ENCODE results near the gene ZMYND8.
"Not testable (repeated sequence)": the region's sequence is repeated elsewhere in the genome, so short reads cannot be mapped to it uniquely, and the experiment has no call there.

ZMYND8 gene

GRCh38 chr20:47356526-47357295, at the start of gene ZMYND8:
Gene ZMYND8 (minus strand): TSS chr20:47356699. CDS start chr20:47356670, 29 bp downstream.
- peak; percentile 71 to 90 for DNase-seq

DNA sequence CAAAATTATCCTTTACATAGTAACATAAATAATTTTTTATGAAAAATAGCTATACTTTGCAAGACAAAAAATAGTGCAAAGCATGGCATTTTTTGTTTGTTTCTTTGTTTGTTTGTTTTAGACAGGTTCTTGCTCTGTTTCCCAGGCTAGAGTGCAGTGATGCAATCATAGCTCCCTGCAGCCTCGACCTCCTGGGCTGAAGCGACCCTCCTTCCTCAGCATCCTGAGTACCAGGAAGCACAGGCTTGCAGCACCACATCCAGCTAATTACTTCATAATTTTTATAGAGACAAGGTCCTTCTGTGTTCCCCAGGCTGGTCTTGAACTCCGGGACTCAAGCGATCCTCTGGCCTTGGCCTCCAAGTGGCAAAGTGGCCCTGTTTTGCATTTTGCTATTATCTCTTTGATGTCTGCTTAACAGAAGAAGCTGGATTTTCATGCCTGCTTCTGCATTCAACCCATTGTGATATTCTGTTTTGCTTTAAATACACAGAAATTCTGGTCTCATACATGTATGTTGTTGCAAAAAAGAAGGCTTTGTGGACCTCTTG, 49.4 kb upstream of the ZMYND8 start:
- DNase-seq = no peak

GRCh38 chr20:47400685-47401084, 44.2 kb upstream of the ZMYND8 start:
- no peak for DNase-seq

DNA sequence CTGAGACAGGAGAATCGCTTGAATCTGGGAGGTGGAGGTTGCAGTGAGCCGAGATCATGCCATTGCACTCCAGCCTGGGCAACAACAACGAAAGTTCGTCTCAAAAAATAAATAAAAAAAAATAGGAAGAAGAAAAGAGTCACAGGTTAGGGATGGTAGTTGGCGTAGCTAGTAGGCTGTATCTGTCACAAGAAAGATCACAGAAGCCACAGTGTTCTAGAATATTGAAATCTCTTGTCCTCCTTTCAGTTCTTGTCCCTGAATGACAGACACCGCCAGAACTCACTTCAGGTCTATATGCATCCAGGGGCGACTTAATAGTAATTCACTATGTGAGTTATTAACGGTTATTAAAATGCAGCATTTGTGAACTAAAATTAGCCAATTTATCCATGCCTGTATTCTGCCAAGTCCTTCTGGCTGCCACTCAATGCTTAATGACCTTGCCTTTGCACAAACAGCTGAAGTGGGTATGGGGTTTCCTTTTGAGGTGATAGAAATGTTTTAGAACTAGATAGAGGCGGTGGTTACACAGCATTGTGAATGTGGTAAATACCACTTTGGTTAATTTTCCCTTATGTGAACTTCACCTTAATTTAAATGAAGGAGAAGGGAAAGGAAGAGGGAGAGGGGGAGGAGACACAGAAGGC, 41.3 kb upstream of the ZMYND8 start:
- DNase-seq = no peak

- no peak for DNase-seq
Observed at GRCh38 chr20:47396762-47397476, 40.4 kb upstream of the ZMYND8 start.

DNA sequence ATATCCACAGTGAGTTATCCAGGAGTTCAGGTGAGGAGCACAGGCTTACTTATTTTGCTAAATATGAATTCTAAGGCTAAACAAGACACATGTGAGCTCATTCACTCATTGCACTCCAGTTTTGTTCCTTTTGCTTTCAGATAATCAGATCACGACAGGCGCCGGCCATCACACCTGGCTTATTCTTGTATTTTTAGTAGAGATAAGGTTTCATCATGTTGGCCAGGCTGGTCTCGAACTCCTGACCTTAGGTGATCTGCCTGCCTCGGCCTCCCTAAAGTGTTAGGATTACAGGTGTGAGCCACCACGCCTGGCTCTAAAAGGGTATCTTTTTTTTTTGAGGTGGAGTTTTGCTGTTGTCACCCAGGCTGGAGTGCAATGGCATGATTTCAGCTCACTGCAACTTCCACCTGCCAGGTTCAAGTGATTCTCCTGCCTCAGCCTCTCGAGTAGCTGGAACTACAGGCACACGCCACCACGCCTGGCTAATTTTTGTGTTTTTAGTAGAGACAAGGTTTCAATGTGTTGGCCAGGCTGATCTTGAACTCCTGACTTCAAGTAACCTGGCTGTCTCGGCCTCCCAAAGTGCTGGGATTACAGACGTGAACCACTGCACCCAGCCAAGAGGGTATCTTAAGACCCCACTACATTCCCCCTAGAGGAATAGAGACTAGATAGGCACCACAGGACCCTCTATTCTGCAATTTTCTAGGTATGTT, 37.5 kb upstream of the ZMYND8 start:
- not testable (repeated sequence) for DNase-seq

- no peak for DNase-seq
Observed at GRCh38 chr20:47392721-47393073, 36.2 kb upstream of the ZMYND8 start.

- no peak for DNase-seq
Observed at GRCh38 chr20:47392015-47392720, 35.7 kb upstream of the ZMYND8 start.

DNA sequence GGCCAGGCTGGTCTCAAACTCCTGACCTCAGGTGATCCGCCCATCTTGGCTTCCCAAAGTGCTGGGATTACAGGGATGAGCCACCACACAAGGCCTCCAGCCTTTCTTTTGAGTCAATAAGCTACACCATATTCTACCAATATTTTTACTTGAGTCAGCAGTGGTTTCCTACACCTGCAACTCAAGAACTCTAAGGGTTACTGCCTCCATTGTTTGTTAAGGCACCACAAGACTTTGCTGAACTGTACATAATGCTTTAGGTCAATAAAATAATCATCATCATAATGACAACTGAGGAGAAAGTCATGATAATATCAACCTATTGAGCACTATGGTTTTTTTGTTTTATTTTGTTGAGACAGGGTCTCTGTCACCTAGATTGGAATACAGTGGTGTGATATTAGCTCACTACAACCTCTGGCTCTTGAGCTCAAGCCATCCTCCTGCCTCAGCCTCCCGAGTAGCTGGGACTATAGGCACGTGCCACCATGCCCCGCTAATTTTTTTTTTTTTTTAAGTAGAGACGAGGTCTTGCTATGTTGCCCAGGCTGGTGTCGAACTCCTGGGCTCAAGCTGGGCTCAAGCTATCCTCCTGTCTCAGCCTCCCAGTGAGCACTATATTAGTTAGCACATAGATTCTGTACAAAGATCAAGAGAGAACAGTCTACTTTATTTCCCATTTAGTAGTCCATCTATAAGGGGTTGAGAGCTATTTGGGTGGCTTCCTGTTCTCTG, 34.9 kb upstream of the ZMYND8 start:
- DNase-seq = no peak

DNA sequence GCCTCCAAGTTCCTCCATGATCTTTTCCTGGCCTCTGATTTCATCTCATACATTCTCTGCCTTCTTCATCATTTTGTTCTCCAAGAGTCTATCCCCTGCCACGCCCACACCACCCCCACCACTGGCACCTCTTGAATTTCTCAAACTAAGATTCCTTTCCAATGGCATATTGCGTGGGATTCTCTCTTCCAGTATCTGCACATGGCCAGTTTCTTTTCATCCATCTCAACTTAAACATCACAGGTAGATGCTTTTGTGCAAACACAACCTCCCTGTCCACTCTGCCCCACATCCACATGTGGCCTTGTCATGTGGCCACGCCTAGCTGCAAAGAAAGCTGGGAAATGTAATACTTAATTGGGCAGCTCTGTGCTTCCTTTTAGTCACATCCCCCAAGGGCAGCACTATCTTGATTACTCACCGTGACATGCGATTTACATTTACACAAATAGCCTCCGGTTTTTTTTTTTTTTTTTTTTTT, 33.4 kb upstream of the ZMYND8 start:
- no peak for DNase-seq

GRCh38 chr20:47385968-47386367, 29.5 kb upstream of the ZMYND8 start:
- not testable (repeated sequence) for DNase-seq

DNA sequence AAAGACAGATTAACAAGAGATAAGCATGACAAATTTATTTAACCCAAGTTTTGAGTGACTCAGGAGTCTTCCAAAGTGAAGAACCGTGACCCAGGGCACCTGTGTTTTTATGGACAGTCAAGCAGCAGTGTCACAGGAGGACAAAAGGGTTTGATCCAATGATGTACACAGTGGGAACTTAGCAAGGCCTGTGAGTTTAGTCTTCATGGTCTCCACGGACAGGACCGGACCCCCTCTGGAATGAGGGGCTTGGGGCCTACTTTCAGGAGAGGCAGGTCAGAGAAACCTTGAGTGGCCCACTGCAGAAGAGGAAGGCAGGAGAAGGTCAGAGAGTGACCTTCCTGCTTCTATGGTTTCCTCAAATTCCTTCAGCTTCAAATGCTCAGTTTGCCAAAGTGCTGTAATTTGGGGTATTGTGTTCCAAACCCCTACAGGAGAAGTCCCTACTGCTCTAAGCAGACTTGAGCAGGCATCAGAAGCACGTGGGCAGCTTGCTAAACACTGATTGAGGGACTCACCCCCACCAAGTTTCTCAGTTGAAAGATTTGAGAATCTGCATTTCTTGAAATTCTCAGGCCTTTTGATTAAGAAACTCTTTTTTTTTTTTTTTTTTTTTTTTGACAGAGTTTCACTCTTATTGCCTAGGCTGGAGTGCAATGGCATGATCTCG, 26.4 kb upstream of the ZMYND8 start:
- no peak for DNase-seq

- DNase-seq = no peak
Observed at GRCh38 chr20:47380481-47380880, 24.0 kb upstream of the ZMYND8 start.

DNA sequence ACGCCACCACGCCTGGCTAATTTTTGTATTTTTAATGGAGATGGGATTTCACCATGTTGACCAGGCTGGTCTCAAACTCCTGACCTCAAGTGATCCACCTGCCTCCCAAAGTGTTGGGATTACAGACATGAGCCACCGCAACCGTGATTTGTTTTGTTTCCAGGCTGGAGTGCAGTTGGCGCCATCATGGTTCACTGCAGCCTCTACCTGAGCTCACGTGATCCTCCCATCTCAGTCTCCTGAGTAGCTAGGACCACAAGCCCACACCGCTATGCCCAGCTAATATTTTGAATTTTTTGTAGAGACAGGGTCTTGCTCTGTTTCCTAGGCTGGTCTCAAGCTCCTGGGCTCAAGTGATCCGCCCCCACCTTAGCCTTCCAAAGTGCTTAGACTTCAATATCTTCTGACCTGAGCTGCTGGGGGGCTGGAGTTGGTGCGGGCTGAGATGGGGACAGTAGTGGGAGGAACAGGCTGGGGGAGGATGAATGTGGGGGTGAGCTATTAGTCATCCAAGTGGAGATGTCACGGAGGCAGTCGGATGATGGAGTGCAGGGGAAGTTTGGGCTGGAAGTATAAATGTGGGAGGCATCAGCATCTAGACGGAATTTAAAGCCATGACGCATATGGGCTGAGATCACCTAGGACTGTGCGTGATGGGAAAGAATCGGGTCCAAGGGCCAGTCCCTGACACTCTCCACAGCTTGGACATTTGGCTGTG, 23.1 kb upstream of the ZMYND8 start:
- DNase-seq = no peak

DNA sequence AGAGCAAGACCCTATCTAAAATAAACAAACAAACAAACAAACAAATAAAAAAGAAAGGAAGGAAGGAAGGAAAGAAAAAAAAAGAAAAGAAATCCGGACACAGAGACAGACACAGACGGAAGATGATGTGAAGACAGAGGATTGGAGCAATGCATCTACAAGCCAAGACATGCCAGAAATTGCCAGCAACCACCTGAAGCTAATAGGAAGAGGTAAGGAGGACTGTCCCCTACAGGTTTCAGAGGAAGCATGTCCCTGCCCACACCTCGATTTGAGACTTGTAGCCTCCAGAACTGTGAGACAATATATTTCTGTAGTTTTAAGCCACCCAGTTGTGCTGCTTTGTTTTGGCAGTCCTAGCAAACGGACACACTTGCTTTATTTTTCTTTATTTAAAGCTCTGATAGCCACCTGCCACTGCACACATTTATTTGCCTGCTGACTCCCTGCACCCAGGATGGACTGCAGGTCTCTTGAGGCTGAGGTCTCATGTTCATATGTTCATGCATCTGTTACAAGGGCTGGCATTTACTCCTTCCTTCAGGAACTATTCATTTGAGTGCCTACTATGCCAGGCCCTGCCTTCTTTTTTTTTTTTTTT, 20.7 kb upstream of the ZMYND8 start:
- DNase-seq = no peak

- not testable (repeated sequence) for DNase-seq
Observed at GRCh38 chr20:47376096-47376643, 19.7 kb upstream of the ZMYND8 start.

DNA sequence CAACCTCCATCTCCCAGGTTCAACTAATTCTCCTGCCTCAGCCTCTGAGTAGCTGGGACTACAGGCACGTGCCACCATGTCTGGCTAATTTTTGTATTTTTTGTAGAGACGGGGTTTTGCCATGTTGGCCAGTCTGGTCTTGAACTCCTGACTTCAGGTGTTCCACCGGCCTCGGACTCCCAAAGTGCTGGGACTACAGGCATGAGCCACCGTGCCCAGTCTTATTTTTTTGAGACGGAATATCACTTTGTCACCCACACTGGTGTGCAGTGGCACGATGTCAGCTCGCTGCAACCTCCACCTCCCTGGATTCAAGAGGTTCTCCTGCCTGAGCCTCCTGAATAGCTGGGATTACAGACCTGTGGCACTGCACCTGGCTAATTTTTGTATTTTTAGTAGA, 17.6 kb upstream of the ZMYND8 start:
- not testable (repeated sequence) for DNase-seq

GRCh38 chr20:47373206-47373733, 16.8 kb upstream of the ZMYND8 start:
- no peak for DNase-seq
